Smooth muscle cell (in vitro differentiated cells): ENCODE data around the gene WNT16. TPM values are rescaled to one million over a fixed set of nuclear protein-coding genes. Genes with fewer than 3 reads are reported as not detected.

Source experiments
- DNase-seq: peaks from one replicate; lab custom pipeline; 2025; ENCODE audit not compliant: unreplicated experiment; lab: John Stamatoyannopoulos, UW
- H2AFZ ChIP-seq: fragments of 200-600 bp; sonication (generic); 2 replicates; pipeline ENCODE4 v1.6.0; 2016; ENCODE audit warnings: antibody characterized with exemption, low read depth, mild to moderate bottlenecking
- H3F3A ChIP-seq: fragments of 200-600 bp; sonication (generic); 2 replicates; pipeline ENCODE4 v1.6.0; 2017; ENCODE audit warnings: antibody characterized with exemption, low read depth
- H3K27ac ChIP-seq: fragments of 200-600 bp; sonication (generic); 2 replicates; pipeline ENCODE4 v1.5.1; 2016; ENCODE audit warnings: low read depth, mild to moderate bottlenecking
- H3K27me3 ChIP-seq: fragments of 200-600 bp; sonication (generic); 2 replicates; pipeline ENCODE4 v1.6.1; 2016; ENCODE audit warnings: low read depth, mild to moderate bottlenecking
- H3K36me3 ChIP-seq: fragments of 200-600 bp; sonication (generic); 2 replicates; pipeline ENCODE4 v1.5.1; 2016; ENCODE audit warnings: low read depth
- H3K4me1 ChIP-seq: fragments of 200-600 bp; sonication (generic); 2 replicates; pipeline ENCODE4 v1.5.1; 2016; ENCODE audit warnings: low read depth
- H3K4me2 ChIP-seq: fragments of 200-600 bp; sonication (generic); 2 replicates; pipeline ENCODE4 v1.6.0; 2016; ENCODE audit warnings: mild to moderate bottlenecking
- H3K4me3 ChIP-seq: fragments of 200-600 bp; sonication (generic); 2 replicates; pipeline ENCODE4 v1.5.1; 2016; ENCODE audit warnings: mild to moderate bottlenecking
- H3K79me2 ChIP-seq: fragments of 200-600 bp; sonication (generic); 2 replicates; pipeline ENCODE4 v1.6.0; 2016; ENCODE audit warnings: low read depth, mild to moderate bottlenecking
- H3K9ac ChIP-seq: fragments of 200-600 bp; sonication (generic); 2 replicates; pipeline ENCODE4 v1.6.0; 2016; ENCODE audit warnings: low read depth
- H3K9me3 ChIP-seq: fragments of 200-600 bp; sonication (generic); replicated peaks from 2 replicates; pipeline ENCODE4 v1.5.1; 2016; ENCODE audit warnings: low read depth
- H4K20me1 ChIP-seq: fragments of 200-600 bp; sonication (generic); 2 replicates; pipeline ENCODE4 v1.6.0; 2016; ENCODE audit warnings: low read depth
- WGBS: methylation state at CpG from one replicate; pipeline ENCODE4 v1.1.7; 2016; ENCODE audit warnings: low lambda C conversion rate; 5-methylcytosine and 5-hydroxymethylcytosine counted together
- polyA plus RNA-seq: library from polyadenylated mRNA; unstranded; fragments of >200 nt; fragmentation: Nextera tagmentation; extraction: Ambion mirVana; gene quantifications from 2 replicates; pipeline ENCODE4 v1.2.1, GENCODE V29; 2016
- total RNA-seq: library from RNA; depleted of rRNA; stranded (reverse); fragments of >200 nt; gene quantifications from 2 replicates; pipeline ENCODE4 v1.2.3, GENCODE V29; 2014
- TF ChIP-seq, protein P1 (sequence below): fragments of 200-600 bp; sonication (generic); IDR thresholded peaks from 2 replicates; pipeline ENCODE4 v1.5.1; 2017; ENCODE audit warnings: borderline replicate concordance, mild to moderate bottlenecking, antibody characterized with exemption; ENCODE audit not compliant: insufficient read depth, poor library complexity, severe bottlenecking

Gene WNT16
- total and polyA plus RNA-seq, 2 experiments from 2014 or later: 0.08 TPM; not detected in 1

DNA sequence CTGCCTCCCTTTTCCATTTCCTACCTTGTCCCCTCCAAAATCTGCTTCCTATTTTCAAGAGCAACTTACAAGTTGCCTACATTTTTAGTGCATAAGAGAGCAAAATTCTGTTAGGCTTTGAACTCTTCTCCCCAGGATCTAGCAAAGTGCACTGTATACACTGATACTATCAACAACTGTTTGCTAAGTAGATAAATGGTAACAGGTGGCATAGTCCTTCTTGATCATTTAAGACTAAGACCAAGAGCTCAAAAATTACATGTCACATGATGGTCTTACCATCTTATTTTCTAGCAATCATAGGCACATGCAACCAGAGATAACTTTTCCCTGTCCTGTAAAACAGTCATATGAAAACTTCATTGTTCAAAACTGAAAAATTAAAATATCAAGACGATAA is 51.1 kb downstream of the WNT16 start:
- peaks cover 98% of the 10 kb centered on the region for H4K20me1 ChIP-seq
- H2AFZ ChIP-seq: no peak overlapping the region
- H3K9me3 ChIP-seq: no peaks in the 10 kb centered on the region
- no peak for DNase-seq
- H3F3A ChIP-seq: no peaks in the 10 kb centered on the region
- H3K4me2 ChIP-seq: no peak overlapping the region
- no peaks in the 10 kb centered on the region for H3K4me1 ChIP-seq
- TF ChIP-seq, protein P1, sequence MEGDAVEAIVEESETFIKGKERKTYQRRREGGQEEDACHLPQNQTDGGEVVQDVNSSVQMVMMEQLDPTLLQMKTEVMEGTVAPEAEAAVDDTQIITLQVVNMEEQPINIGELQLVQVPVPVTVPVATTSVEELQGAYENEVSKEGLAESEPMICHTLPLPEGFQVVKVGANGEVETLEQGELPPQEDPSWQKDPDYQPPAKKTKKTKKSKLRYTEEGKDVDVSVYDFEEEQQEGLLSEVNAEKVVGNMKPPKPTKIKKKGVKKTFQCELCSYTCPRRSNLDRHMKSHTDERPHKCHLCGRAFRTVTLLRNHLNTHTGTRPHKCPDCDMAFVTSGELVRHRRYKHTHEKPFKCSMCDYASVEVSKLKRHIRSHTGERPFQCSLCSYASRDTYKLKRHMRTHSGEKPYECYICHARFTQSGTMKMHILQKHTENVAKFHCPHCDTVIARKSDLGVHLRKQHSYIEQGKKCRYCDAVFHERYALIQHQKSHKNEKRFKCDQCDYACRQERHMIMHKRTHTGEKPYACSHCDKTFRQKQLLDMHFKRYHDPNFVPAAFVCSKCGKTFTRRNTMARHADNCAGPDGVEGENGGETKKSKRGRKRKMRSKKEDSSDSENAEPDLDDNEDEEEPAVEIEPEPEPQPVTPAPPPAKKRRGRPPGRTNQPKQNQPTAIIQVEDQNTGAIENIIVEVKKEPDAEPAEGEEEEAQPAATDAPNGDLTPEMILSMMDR: no peak
- no peak overlapping the region for H3K4me3 ChIP-seq
- no peak overlapping the region for H3K9ac ChIP-seq
- 97% methylated on average over 1 of the region's 1 CpG for WGBS
- no peaks in the 10 kb centered on the region for H3K27me3 ChIP-seq
- H3K79me2 ChIP-seq: peaks cover 47% of the 10 kb centered on the region
- peaks cover 7% of the 10 kb centered on the region for H3K36me3 ChIP-seq
- H3K27ac ChIP-seq: no peak overlapping the region

DNA sequence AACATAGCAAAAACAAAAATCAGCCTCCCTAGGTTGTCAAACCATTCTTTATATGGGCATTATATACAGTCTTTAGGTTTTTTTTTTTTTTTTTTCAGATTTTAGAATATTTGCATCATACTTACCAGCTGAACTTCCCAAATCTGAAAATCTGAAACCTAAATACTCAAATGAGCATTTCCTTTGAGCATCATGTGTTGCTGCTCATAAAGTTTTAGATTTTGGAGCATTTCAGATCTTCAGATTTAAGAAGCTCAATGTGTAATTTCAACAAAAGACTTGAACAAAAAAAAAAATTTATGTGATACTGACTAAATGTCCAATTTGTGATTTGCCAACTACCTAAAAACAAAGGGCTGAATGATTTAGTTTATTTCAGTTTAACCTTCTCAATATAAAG is 53.7 kb downstream of the WNT16 start:
- H3K27me3 ChIP-seq: no peaks in the 10 kb centered on the region
- H3K79me2 ChIP-seq: peaks cover 73% of the 10 kb centered on the region
- no peak overlapping the region for H3K9ac ChIP-seq
- H3K9me3 ChIP-seq: no peaks in the 10 kb centered on the region
- H3K27ac ChIP-seq: no peak overlapping the region
- H3F3A ChIP-seq: no peaks in the 10 kb centered on the region
- peaks cover 2% of the 10 kb centered on the region for H3K4me1 ChIP-seq
- H3K36me3 ChIP-seq: peaks cover 6% of the 10 kb centered on the region
- H4K20me1 ChIP-seq: peaks cover 99% of the 10 kb centered on the region
- no peak overlapping the region for H2AFZ ChIP-seq
- DNase-seq: no peak
- no peak overlapping the region for H3K4me3 ChIP-seq
- TF ChIP-seq, protein P1: no peak
- H3K4me2 ChIP-seq: no peak overlapping the region

DNA sequence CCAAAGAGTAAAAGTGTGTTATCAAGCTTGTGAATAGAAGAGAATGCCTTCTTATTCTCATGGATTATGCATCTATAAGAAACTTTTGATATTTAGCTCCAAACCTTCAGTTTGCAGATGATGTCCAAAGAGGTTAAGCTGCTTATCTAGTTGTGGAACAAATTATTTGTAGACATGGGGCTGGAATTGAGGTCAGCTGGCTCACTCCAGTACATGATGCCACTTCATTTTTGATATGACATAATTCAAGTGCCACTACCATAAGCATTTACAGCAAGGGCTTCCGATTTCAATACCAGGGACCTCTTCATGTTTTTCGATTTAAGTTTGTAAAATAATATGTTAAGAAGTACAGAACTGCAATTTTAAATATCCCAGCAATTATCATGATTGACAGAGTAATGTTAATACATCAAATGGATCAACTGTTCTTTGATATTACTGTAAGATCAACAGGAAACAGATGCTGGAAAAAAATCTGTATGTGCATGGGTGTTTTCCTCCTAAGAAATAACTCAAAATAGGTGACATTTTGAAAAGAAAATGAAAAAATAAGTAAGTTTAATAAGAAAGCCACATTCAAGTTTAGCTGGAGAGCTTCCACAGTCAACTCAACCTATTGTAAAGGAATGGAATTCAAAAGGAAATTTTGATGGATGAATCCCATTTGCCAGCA is 54.6 kb downstream of the WNT16 start:
- Histone ChIP-seq H3K27me3 (no peaks in the 10 kb centered on the region), H4K20me1 (peaks cover 99% of the 10 kb centered on the region), H3K4me3 (no peak overlapping the region), H3K36me3 (no peaks in the 10 kb centered on the region), H3F3A (no peaks in the 10 kb centered on the region), H3K9ac (no peak overlapping the region), H2AFZ (no peak overlapping the region), H3K27ac (no peak overlapping the region), H3K9me3 (no peaks in the 10 kb centered on the region), H3K79me2 (peaks cover 82% of the 10 kb centered on the region), H3K4me1 (peaks cover 2% of the 10 kb centered on the region), H3K4me2 (no peak overlapping the region)
- no peak for DNase-seq
- 100% methylated on average over 2 of the region's 2 CpGs for WGBS
- TF ChIP-seq, protein P1: no peak

DNA sequence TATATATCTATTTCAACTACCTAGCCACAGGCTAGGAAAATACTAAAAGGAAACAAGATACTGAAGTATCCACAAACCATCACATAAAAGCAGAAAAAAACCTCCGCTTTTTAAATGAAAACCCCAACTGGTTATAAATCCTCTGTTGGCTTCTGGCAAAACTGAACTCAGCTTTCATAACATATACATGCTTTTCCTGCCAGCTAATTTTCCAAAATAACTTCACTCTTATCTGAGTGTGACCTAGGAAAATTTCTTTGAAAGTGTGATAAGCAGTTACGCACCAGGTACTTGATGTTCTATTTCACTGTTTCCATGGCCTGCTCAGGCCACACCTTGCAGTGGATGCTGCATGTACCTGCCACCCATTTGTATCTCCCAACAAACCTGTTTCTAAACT is 55.5 kb downstream of the WNT16 start:
- no peak overlapping the region for H3K9ac ChIP-seq
- WGBS: 85% methylated on average over 2 of the region's 2 CpGs
- H3K4me1 ChIP-seq: peaks cover 2% of the 10 kb centered on the region
- H3K9me3 ChIP-seq: no peaks in the 10 kb centered on the region
- peaks cover 100% of the 10 kb centered on the region for H4K20me1 ChIP-seq
- H3K79me2 ChIP-seq: peaks cover 91% of the 10 kb centered on the region
- DNase-seq: no peak
- no peaks in the 10 kb centered on the region for H3K27me3 ChIP-seq
- H3K4me2 ChIP-seq: no peak overlapping the region
- H2AFZ ChIP-seq: no peak overlapping the region
- H3K36me3 ChIP-seq: no peaks in the 10 kb centered on the region
- H3K27ac ChIP-seq: no peak overlapping the region
- H3F3A ChIP-seq: no peaks in the 10 kb centered on the region
- TF ChIP-seq, protein P1: no peak
- H3K4me3 ChIP-seq: no peak overlapping the region
